Suppressor macrophage treated with lipopolysaccharide for 1 hour (primary cell): ENCODE results near the gene FBLIM1.

ENCODE experiments used
- DNase-seq, 3 donors: peaks; one replicate each; pipeline ENCODE4 v3.0.0-alpha.2; 2020 to 2022

The FBLIM1 gene

GRCh38 chr1:15758343-15758931 lies at the start of gene FBLIM1:
Gene FBLIM1, plus strand, starts transcription at chr1:15758795. Its CDS starts 6,189 bp downstream, at chr1:15764984.
- DNase-seq, result no peak

- no peak for DNase-seq
Observed at GRCh38 chr1:15709226-15709625, 49.4 kb upstream of the FBLIM1 start.

- DNase-seq, result no peak
Observed at GRCh38 chr1:15712168-15712567, 46.4 kb upstream of the FBLIM1 start.

- DNase-seq, result no peak
Observed at GRCh38 chr1:15714406-15715136, 44.0 kb upstream of the FBLIM1 start.

GRCh38 chr1:15717418-15718125 lies 41.0 kb upstream of the FBLIM1 start:
- DNase-seq, result no peak

GRCh38 chr1:15718199-15718601 lies 40.4 kb upstream of the FBLIM1 start:
- no peak for DNase-seq

GRCh38 chr1:15719381-15720120 lies 39.0 kb upstream of the FBLIM1 start:
- DNase-seq, result no peak

GRCh38 chr1:15720861-15721260 lies 37.7 kb upstream of the FBLIM1 start:
- no peak for DNase-seq

GRCh38 chr1:15722411-15722810 lies 36.2 kb upstream of the FBLIM1 start:
- DNase-seq, result no peak

- DNase-seq, result no peak
Observed at GRCh38 chr1:15722836-15723532, 35.6 kb upstream of the FBLIM1 start.

GRCh38 chr1:15723631-15724246 lies 34.9 kb upstream of the FBLIM1 start:
- DNase-seq, result no peak

GRCh38 chr1:15724949-15725880 lies 33.4 kb upstream of the FBLIM1 start:
- DNase-seq, result no peak

GRCh38 chr1:15726508-15726907 lies 32.1 kb upstream of the FBLIM1 start:
- no peak for DNase-seq

GRCh38 chr1:15727021-15727420 lies 31.6 kb upstream of the FBLIM1 start:
- DNase-seq, result no peak

GRCh38 chr1:15727424-15727823 lies 31.2 kb upstream of the FBLIM1 start:
- no peak for DNase-seq

GRCh38 chr1:15727866-15728534 lies 30.6 kb upstream of the FBLIM1 start:
- DNase-seq, result no peak

- DNase-seq, result no peak
Observed at GRCh38 chr1:15728937-15729657, 29.5 kb upstream of the FBLIM1 start.

GRCh38 chr1:15730423-15730822 lies 28.2 kb upstream of the FBLIM1 start:
- DNase-seq, result no peak

- no peak for DNase-seq
Observed at GRCh38 chr1:15730936-15731335, 27.7 kb upstream of the FBLIM1 start.
